GM12878 (cell line): Measurements from ENCODE around the gene HOXD3.

ENCODE experiments used
- BCL11A ChIP-seq: IDR thresholded peaks from 2 replicates; pipeline ENCODE4 v1.6.1; 2011; ENCODE audit warnings: low read depth, low read length
- EZH2 ChIP-seq: IDR thresholded peaks from 2 replicates; pipeline ENCODE4 v1.6.1; 2012; ENCODE audit warnings: low read depth, mild to moderate bottlenecking, control low read depth, inconsistent platforms, low read length, borderline replicate concordance; ENCODE audit not compliant: control insufficient read depth
- IRF4 ChIP-seq: IDR thresholded peaks from 2 replicates; pipeline ENCODE4 v1.6.1; 2011; ENCODE audit warnings: low read depth, low read length
- POLR2A ChIP-seq: IDR thresholded peaks from 2 replicates; pipeline ENCODE4 v1.6.1; 2011; ENCODE audit warnings: low read depth, mild to moderate bottlenecking, low read length
- RFX5 ChIP-seq: IDR thresholded peaks from 2 replicates; pipeline ENCODE4 v1.6.1; 2011; ENCODE audit warnings: low read depth, low read length, improper control_type of control experiment
- SRF ChIP-seq, 2 experiments: IDR thresholded peaks; 2 replicates each; pipeline ENCODE4 v1.6.1; 2011; ENCODE audit warnings: low read depth in 2 of 2, low read length in 2 of 2, mild to moderate bottlenecking in 1 of 2, moderate library complexity in 1 of 2
- SUZ12 ChIP-seq: fragments of 200-600 bp; sonication (generic); IDR thresholded peaks from one replicate; pipeline ENCODE4 v1.6.1; 2018; ENCODE audit warnings: antibody characterized with exemption, mild to moderate bottlenecking; ENCODE audit not compliant: unreplicated experiment
- ZNF274 ChIP-seq: IDR thresholded peaks from one replicate; pipeline ENCODE4 v1.8.0; 2011; ENCODE audit not compliant: insufficient read length, insufficient read depth
- TF ChIP-seq, protein P1 (sequence below): fragments of 450-650 bp; IDR thresholded peaks from 2 replicates; pipeline ENCODE4 v1.6.1; 2016; ENCODE audit warnings: mild to moderate bottlenecking

DNA sequence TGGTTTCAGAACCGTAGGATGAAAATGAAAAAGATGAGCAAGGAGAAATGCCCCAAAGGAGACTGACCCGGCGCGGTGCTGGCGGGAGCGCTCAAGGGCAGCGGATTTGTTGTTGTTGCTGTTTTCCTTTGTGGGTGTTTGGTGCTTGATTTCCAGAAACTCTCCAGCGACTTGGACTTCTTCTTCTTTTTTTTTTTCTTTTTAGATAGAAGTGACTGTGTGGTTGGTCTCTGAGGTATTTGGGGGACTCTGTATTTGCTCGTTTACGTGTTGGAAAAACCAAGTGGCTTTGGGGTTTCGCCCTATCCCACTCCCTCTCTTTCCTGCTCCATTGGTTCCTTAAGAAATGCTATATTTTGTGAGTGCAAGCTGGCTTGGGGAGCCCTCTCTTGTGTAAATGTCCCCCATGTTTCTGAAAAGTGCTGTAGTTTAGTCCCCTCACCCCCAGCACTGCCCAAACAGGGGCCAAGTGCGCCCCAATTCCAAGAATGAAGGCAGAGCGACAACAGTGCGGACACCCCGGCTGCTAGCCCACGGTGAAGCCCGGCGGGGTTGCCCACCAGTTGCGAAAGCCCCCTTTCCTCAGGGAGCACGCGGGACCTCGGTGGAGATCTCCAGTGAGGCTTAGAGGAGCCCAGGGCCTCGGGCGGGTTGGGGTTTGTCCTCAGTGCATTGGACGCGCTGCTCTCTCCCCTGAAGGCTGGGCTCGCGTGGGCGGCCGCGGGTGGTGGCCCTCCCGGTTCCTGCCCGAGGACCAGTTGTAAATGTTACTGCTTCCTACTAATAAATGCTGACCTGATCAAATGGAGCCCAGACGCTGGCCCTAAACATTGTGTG lies 32.8 kb upstream of the HOXD3 start:
- no peak for TF ChIP-seq SUZ12
- TF ChIP-seq EZH2: no peak
- TF ChIP-seq ZNF274: no peak
- TF ChIP-seq, protein P1, sequence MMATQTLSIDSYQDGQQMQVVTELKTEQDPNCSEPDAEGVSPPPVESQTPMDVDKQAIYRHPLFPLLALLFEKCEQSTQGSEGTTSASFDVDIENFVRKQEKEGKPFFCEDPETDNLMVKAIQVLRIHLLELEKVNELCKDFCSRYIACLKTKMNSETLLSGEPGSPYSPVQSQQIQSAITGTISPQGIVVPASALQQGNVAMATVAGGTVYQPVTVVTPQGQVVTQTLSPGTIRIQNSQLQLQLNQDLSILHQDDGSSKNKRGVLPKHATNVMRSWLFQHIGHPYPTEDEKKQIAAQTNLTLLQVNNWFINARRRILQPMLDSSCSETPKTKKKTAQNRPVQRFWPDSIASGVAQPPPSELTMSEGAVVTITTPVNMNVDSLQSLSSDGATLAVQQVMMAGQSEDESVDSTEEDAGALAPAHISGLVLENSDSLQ: no peak
- TF ChIP-seq RFX5: no peak
- no peak for TF ChIP-seq IRF4
- TF ChIP-seq BCL11A: no peak
- TF ChIP-seq SRF (IDR thresholded peaks at IDR 0.05; ENCODE audit: low read depth in 2 of 2, low read length in 2 of 2): no peak
- TF ChIP-seq POLR2A: no peak
